Neural progenitor cell (in vitro differentiated cells): Measurements from ENCODE around the gene CD81.

Experiments
- EZH2 ChIP-seq: fragments of 200-600 bp; sonication (generic); IDR thresholded peaks from 2 replicates; pipeline ENCODE4 v1.6.1; 2017; ENCODE audit warnings: antibody characterized with exemption, mild to moderate bottlenecking, moderate library complexity
- TF ChIP-seq, protein P1 (sequence below): fragments of 200-600 bp; sonication (generic); IDR thresholded peaks from 2 replicates; pipeline ENCODE4 v1.5.1; 2017; ENCODE audit warnings: antibody characterized with exemption, mild to moderate bottlenecking

DNA sequence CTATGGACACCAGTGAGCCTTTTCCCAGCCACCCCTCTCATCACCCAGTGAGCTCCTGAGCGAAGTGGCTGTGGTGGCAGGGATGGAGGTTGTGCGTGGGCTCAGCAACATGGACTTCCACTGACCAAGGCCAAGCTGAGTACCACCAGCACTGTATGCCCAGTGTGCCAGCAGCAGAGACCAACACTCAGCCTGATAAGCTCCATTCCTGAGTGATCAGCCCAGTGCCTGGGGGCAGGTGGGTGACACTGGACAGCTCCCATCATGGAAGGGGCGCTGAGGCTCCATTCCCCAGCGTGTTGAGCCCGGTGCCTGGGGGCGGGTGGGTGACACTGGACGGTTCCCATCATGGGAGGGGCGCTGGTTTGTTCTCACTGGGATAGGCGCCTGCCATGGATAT, 17.6 kb upstream of the CD81 start:
- TF ChIP-seq, protein P1, sequence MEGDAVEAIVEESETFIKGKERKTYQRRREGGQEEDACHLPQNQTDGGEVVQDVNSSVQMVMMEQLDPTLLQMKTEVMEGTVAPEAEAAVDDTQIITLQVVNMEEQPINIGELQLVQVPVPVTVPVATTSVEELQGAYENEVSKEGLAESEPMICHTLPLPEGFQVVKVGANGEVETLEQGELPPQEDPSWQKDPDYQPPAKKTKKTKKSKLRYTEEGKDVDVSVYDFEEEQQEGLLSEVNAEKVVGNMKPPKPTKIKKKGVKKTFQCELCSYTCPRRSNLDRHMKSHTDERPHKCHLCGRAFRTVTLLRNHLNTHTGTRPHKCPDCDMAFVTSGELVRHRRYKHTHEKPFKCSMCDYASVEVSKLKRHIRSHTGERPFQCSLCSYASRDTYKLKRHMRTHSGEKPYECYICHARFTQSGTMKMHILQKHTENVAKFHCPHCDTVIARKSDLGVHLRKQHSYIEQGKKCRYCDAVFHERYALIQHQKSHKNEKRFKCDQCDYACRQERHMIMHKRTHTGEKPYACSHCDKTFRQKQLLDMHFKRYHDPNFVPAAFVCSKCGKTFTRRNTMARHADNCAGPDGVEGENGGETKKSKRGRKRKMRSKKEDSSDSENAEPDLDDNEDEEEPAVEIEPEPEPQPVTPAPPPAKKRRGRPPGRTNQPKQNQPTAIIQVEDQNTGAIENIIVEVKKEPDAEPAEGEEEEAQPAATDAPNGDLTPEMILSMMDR: no peak
- no peak for TF ChIP-seq EZH2
